A549 (cell line): ENCODE measurements around the gene CHCHD6. TPM values are rescaled to one million over a fixed set of nuclear protein-coding genes. Genes with fewer than 3 reads are reported as not detected.

Source experiments
- ATAC-seq, 2 experiments: fragments of 200-7000 bp in 1 of 2; fragments of >200 bp in 1 of 2; cut with Nextera tagmentation in 1 of 2; cut with Tn5 transposase in 1 of 2; 3 replicates each; pipeline versions ENCODE4 v1.8.0 to v1.9.1; 2018 to 2020; ENCODE audit warnings: mild to moderate bottlenecking in 1 of 2, moderate library complexity in 1 of 2
- CTCF ChIA-PET: fragments of 300-600 bp; sonication (Branson Sonifier 250); formaldehyde crosslinking; extraction: SDS; loops from one replicate; lab custom pipeline; 2021; ENCODE audit warnings: antibody characterized with exemption, inconsistent platforms; lab: Yijun Ruan, JAX
- POLR2A ChIA-PET: fragments of 350-600 bp; formaldehyde crosslinking; extraction: SDS; loops from one replicate; lab custom pipeline; 2021; ENCODE audit warnings: antibody characterized with exemption, inconsistent platforms; lab: Yijun Ruan, JAX
- DNase-seq, 2 experiments: peaks; one replicate each; pipeline versions ENCODE4 v3.0.0 to v3.0.0-alpha.2; 2011 to 2016; ENCODE audit warnings: low read depth in 1 of 2, low spot score in 1 of 2
- FAIRE-seq: peaks from 2 replicates; lab custom pipeline; 2011; peaks lifted over from hg19 to GRCh38; lab: Jason Lieb, UNC
- H3K27ac ChIP-seq, 2 experiments: fragments of >200 bp; sonication (Bioruptor Twin); formaldehyde crosslinking; 3 replicates each; pipeline ENCODE4 v1.5.1; 2016 to 2017
- H3K4me1 ChIP-seq: fragments of >200 bp; sonication (Bioruptor Twin); formaldehyde crosslinking; 3 replicates; pipeline ENCODE4 v1.6.1; 2016
- H3K4me2 ChIP-seq: fragments of >200 bp; sonication (Bioruptor Twin); formaldehyde crosslinking; 3 replicates; pipeline ENCODE4 v1.6.1; 2016
- H3K4me3 ChIP-seq: fragments of >200 bp; sonication (Bioruptor Twin); formaldehyde crosslinking; 3 replicates; pipeline ENCODE4 v1.5.1; 2016
- H3K9me3 ChIP-seq: fragments of >200 bp; sonication (Bioruptor Twin); formaldehyde crosslinking; 3 replicates; pipeline ENCODE4 v1.6.1; 2016
- ATOH8 ChIP-seq: fragments of 250-450 bp; sonication (Bioruptor Pico); IDR thresholded peaks from 2 replicates; pipeline ENCODE4 v1.5.0; 2020; ENCODE audit warnings: low read depth, mild to moderate bottlenecking, moderate library complexity
- CBX2 ChIP-seq: fragments of 200-600 bp; sonication (generic); IDR thresholded peaks from 2 replicates; pipeline ENCODE4 v1.6.1; 2016; ENCODE audit warnings: low read depth, mild to moderate bottlenecking, borderline replicate concordance
- CBX8 ChIP-seq: fragments of 200-600 bp; sonication (generic); IDR thresholded peaks from 2 replicates; pipeline ENCODE4 v1.6.1; 2016
- CEBPB ChIP-seq, 2 experiments: fragments of >200 bp in 1 of 2; sonication (Bioruptor Twin) in 1 of 2; formaldehyde crosslinking in 1 of 2; IDR thresholded peaks; 2 replicates each; pipeline ENCODE4 v1.6.1; 2012 to 2016
- CHD2 ChIP-seq: fragments of 150-350 bp; IDR thresholded peaks from 2 replicates; pipeline ENCODE4 v1.6.1; 2014; ENCODE audit warnings: low read length; ENCODE audit not compliant: partially characterized antibody
- CHD4 ChIP-seq: fragments of 200-600 bp; sonication (generic); IDR thresholded peaks from 2 replicates; pipeline ENCODE4 v1.6.1; 2016; ENCODE audit warnings: antibody characterized with exemption, mild to moderate bottlenecking, borderline replicate concordance
- CTCF ChIP-seq: fragments of >200 bp; sonication (Bioruptor Twin); formaldehyde crosslinking; IDR thresholded peaks from 3 replicates; pipeline ENCODE4 v1.5.1; 2016
- E2F6 ChIP-seq: IDR thresholded peaks from 2 replicates; pipeline ENCODE4 v1.6.1; 2012; ENCODE audit warnings: low read depth, borderline replicate concordance
- EHF ChIP-seq: fragments of 250-450 bp; sonication (Bioruptor Pico); IDR thresholded peaks from 2 replicates; pipeline ENCODE4 v1.5.0; 2020; ENCODE audit warnings: mild to moderate bottlenecking
- ESRRA ChIP-seq: fragments of 150-350 bp; IDR thresholded peaks from 2 replicates; pipeline ENCODE4 v1.6.1; 2014; ENCODE audit warnings: mild to moderate bottlenecking, low read length, borderline replicate concordance
- FOSB ChIP-seq: fragments of 250-450 bp; sonication (Bioruptor Pico); IDR thresholded peaks from 2 replicates; pipeline ENCODE4 v1.5.0; 2020; ENCODE audit warnings: mild to moderate bottlenecking, moderate library complexity
- FOSL2 ChIP-seq, 2 experiments: fragments of 450-650 bp in 1 of 2; fragments of >200 bp in 1 of 2; sonication (Bioruptor Twin) in 1 of 2; formaldehyde crosslinking; IDR thresholded peaks; 2 replicates each; pipeline versions ENCODE4 v1.5.0 to v1.6.1; 2016 to 2020; ENCODE audit warnings: mild to moderate bottlenecking in 1 of 2, moderate library complexity in 1 of 2
- HDAC2 ChIP-seq: fragments of 200-600 bp; sonication (generic); IDR thresholded peaks from 2 replicates; pipeline ENCODE4 v1.6.1; 2016
- HEYL ChIP-seq: fragments of 250-450 bp; sonication (Bioruptor Pico); IDR thresholded peaks from 2 replicates; pipeline ENCODE4 v1.8.0; 2021; ENCODE audit warnings: mild to moderate bottlenecking, moderate library complexity
- HOXB5 ChIP-seq: fragments of 250-450 bp; sonication (Bioruptor Pico); IDR thresholded peaks from 2 replicates; pipeline ENCODE4 v1.5.0; 2020; ENCODE audit warnings: mild to moderate bottlenecking, moderate library complexity
- MAFK ChIP-seq: fragments of 450-650 bp; IDR thresholded peaks from 2 replicates; pipeline ENCODE4 v1.6.1; 2014; ENCODE audit not compliant: partially characterized antibody
- MYC ChIP-seq: IDR thresholded peaks from 2 replicates; pipeline ENCODE4 v1.6.1; 2012; ENCODE audit warnings: mild to moderate bottlenecking, inconsistent platforms, low read length, improper control_type of control experiment, borderline replicate concordance
- PBX3 ChIP-seq: IDR thresholded peaks from 2 replicates; pipeline ENCODE4 v1.6.1; 2012
- PHF8 ChIP-seq: fragments of 200-600 bp; sonication (generic); IDR thresholded peaks from 2 replicates; pipeline ENCODE4 v1.6.1; 2016; ENCODE audit warnings: low read depth, mild to moderate bottlenecking, antibody characterized with exemption, moderate library complexity, borderline replicate concordance
- POLR2A ChIP-seq: IDR thresholded peaks from 2 replicates; pipeline ENCODE4 v1.6.1; 2012; ENCODE audit warnings: mild to moderate bottlenecking, low read length
- RAD21 ChIP-seq, 2 experiments: fragments of >200 bp in 1 of 2; sonication (Bioruptor Twin) in 1 of 2; formaldehyde crosslinking in 1 of 2; IDR thresholded peaks in 1 of 2; conservative IDR thresholded peaks in 1 of 2; 2 replicates in 1 of 2; 3 replicates in 1 of 2; pipeline ENCODE4 v1.6.1; 2012 to 2018; ENCODE audit warnings: inconsistent platforms in 1 of 2
- RCOR1 ChIP-seq: fragments of 150-350 bp; IDR thresholded peaks from 2 replicates; pipeline ENCODE4 v1.6.1; 2014; ENCODE audit warnings: antibody characterized with exemption, low read length, low read depth
- RFX5 ChIP-seq: fragments of 450-650 bp; IDR thresholded peaks from 2 replicates; pipeline ENCODE4 v1.7.1; 2014; ENCODE audit warnings: antibody characterized with exemption, mild to moderate bottlenecking, moderate library complexity
- RNF2 ChIP-seq: fragments of 200-600 bp; sonication (generic); IDR thresholded peaks from 2 replicates; pipeline ENCODE4 v1.6.1; 2016; ENCODE audit warnings: low read depth, mild to moderate bottlenecking, antibody characterized with exemption, moderate library complexity, borderline replicate concordance
- SREBF2 ChIP-seq: fragments of 450-650 bp; IDR thresholded peaks from 2 replicates; pipeline ENCODE4 v1.6.1; 2014; ENCODE audit warnings: mild to moderate bottlenecking, moderate library complexity
- TFCP2L1 ChIP-seq: fragments of 250-450 bp; sonication (Bioruptor Pico); IDR thresholded peaks from 2 replicates; pipeline ENCODE4 v1.5.0; 2021; ENCODE audit warnings: mild to moderate bottlenecking
- ZC3H11A ChIP-seq: fragments of 450-650 bp; IDR thresholded peaks from 2 replicates; pipeline ENCODE4 v1.6.1; 2014; ENCODE audit warnings: antibody characterized with exemption, mild to moderate bottlenecking
- ZFP36 ChIP-seq: fragments of 450-650 bp; IDR thresholded peaks from 2 replicates; pipeline ENCODE4 v1.6.1; 2014; ENCODE audit warnings: borderline replicate concordance; ENCODE audit not compliant: partially characterized antibody
- ZNF302 ChIP-seq: fragments of 250-450 bp; sonication (Bioruptor Pico); IDR thresholded peaks from 2 replicates; pipeline ENCODE4 v1.9.0; 2021; ENCODE audit warnings: inconsistent platforms, mild to moderate bottlenecking, moderate library complexity
- ZSCAN20 ChIP-seq: fragments of 250-450 bp; sonication (Bioruptor Pico); IDR thresholded peaks from 2 replicates; pipeline ENCODE4 v1.8.0; 2022; ENCODE audit warnings: mild to moderate bottlenecking, moderate library complexity
- WGBS: methylation state at CpG from one replicate; pipeline ENCODE4 v1.1.6; 2017; ENCODE audit errors: missing lambda C conversion rate; 5-methylcytosine and 5-hydroxymethylcytosine counted together
- polyA plus RNA-seq, 4 experiments: library from polyadenylated mRNA; depleted of rRNA in 3 of 4; stranded (reverse); fragments of >200 nt; fragmentation: RNase III in 1 of 4; extraction: RNeasy Plus Mini Kit Qiagen cat#74134 plus additional on column Dnase treatment in 1 of 4; gene quantifications; 2 replicates in 3 of 4; 3 replicates in 1 of 4; pipeline ENCODE4 v1.2.3, GENCODE V29; 2011 to 2017

The CHCHD6 gene
- polyA plus RNA-seq, 2 of the 4 experiments (the other 2 are of a cell fraction), result 15.0 to 18.1 TPM

GRCh38 chr3:126659915-126660886, 43.8 kb upstream of the CHCHD6 start:
- 25% methylated on average over 17 of the region's 19 CpGs for WGBS
- peak overlapping the region; percentile 32; the same call in 2 of the 3 replicates for H3K4me2 ChIP-seq
- ATAC-seq (peak; percentile 74), FAIRE-seq (no peak), DNase-seq (peak; percentile 23 to 44)
- CTCF ChIA-PET, result interaction anchor here (0.6 to 1.6 kb wide), 6 partner anchors 8 to 138 kb away, joined by 3 to 5 read pairs (median 3); no protein-coding TSS in a partner anchor
- H3K4me1 ChIP-seq, result no peaks in the 10 kb centered on the region
- POLR2A ChIA-PET, result no interaction called here
- H3K9me3 ChIP-seq, result peaks cover 10% of the 10 kb centered on the region; the same call in 2 of the 3 replicates
- TF ChIP-seq ZFP36, result no peak
- TF ChIP-seq MYC, result no peak
- TF ChIP-seq ZSCAN20, result no peak
- TF ChIP-seq CBX8, result no peak
- TF ChIP-seq TFCP2L1, result no peak
- TF ChIP-seq FOSL2 (IDR thresholded peaks at IDR 0.05), result no peak
- no peak for TF ChIP-seq FOSL2 (CRISPR knock-in tag; IDR thresholded peaks at IDR 0.05)
- TF ChIP-seq ZC3H11A, result no peak
- TF ChIP-seq HOXB5 (CRISPR knock-in tag), result no peak
- TF ChIP-seq ESRRA, result no peak
- no peak for TF ChIP-seq FOSB (CRISPR knock-in tag)
- no peak for TF ChIP-seq HEYL (CRISPR knock-in tag)
- no peak for TF ChIP-seq ATOH8 (CRISPR knock-in tag)
- TF ChIP-seq CHD2, result no peak
- no peak for TF ChIP-seq RFX5
- TF ChIP-seq POLR2A, result no peak
- no peak for TF ChIP-seq RAD21 (conservative IDR thresholded peaks at IDR 0.05 in 1 of 2, IDR thresholded peaks at IDR 0.05 in 1 of 2)
- no peak for TF ChIP-seq MAFK
- TF ChIP-seq E2F6, result no peak
- no peak overlapping the region for H3K27ac ChIP-seq
- H3K4me3 ChIP-seq, result no peak overlapping the region

- Histone ChIP-seq H3K4me3 (no peak overlapping the region), H3K4me1 (no peaks in the 10 kb centered on the region), H3K4me2 (no peak overlapping the region), H3K9me3 (peaks cover 10% of the 10 kb centered on the region; the same call in 2 of the 3 replicates), H3K27ac (no peak overlapping the region)
- ChIA-PET CTCF (interaction anchor here (1.2 kb wide), 2 partner anchors 18 to 90 kb away, joined by 3 to 4 read pairs; no protein-coding TSS in a partner anchor), POLR2A (no interaction called here)
- 42% methylated on average over 3 of the region's 11 CpGs for WGBS
- no peak for ATAC-seq
- DNase-seq, result no peak
- no peak for FAIRE-seq
- TF ChIP-seq RCOR1 (no peak), RNF2 (no peak), CHD4 (no peak), EHF (CRISPR knock-in tag) (no peak), CBX2 (no peak), SREBF2 (no peak), ZNF302 (no peak), CTCF (no peak), ZSCAN20 (no peak), CEBPB (IDR thresholded peaks at IDR 0.05) (no peak), MYC (no peak), PBX3 (no peak), PHF8 (no peak), HDAC2 (no peak)
Measured at GRCh38 chr3:126661532-126662364, 42.3 kb upstream of the CHCHD6 start.
